Activated naive CD4-positive, alpha-beta T cell treated with anti-CD3 and anti-CD28 coated beads, Interleukin-2, amount 50 U/mL, for 72 hours (primary cell): ENCODE measurements around the gene ADRA2A. TPM values are rescaled to one million over a fixed set of nuclear protein-coding genes. Genes with fewer than 3 reads are reported as not detected.

Source experiments
- ATAC-seq, 2 donors: fragments of 150-1000 bp; cut with Tn5 transposase; 2 replicates each; pipeline ENCODE4 v1.10.0; 2021; ENCODE audit warnings: mild to moderate bottlenecking in 2 of 2, moderate library complexity in 2 of 2
- DNase-seq, 2 donors: peaks; one replicate each; pipeline ENCODE4 v3.0.0; 2021 to 2022; ENCODE audit warnings: low spot score in 2 of 2
- H3K27ac Mint-ChIP-seq, 2 donors: one replicate each; pipeline ENCODE4 v1.8.0; 2022; ENCODE audit warnings: mild to moderate bottlenecking in 2 of 2, mixed read lengths in 2 of 2
- H3K36me3 Mint-ChIP-seq, 2 donors: one replicate each; pipeline ENCODE4 v1.8.0; 2022; ENCODE audit warnings: mixed read lengths in 2 of 2
- H3K9me3 Mint-ChIP-seq, 2 donors: one replicate each; pipeline ENCODE4 v1.8.0; 2022; ENCODE audit warnings: mixed read lengths in 2 of 2
- total RNA-seq, 2 donors: library from RNA; stranded (reverse); gene quantifications; one replicate each; pipeline ENCODE4 v1.2.3, GENCODE V29; 2022

The ADRA2A gene
- total RNA-seq, 2 donors from 2014 or later = not detected

DNA sequence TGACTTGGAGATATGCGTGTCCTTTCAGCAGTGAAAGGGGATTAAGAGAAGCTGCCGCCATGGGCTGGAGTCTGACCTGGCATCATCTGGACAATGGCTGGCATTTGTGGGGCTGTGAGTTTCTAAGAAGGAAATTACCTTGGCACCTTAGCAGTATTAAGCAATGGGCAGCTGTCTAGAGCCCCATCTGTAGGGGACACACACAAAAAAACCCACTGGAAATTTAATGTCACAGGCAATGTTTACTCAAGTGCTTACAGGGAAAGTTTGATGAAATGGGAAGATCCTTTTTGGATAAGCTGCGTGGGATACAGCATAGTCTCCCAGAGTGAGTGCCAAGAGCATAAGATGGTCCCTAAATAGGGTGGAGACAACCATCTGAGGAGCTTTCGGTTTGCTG is 25.0 kb downstream of the ADRA2A start:
- Mint-ChIP-seq H3K9me3 (no peaks in the 10 kb centered on the region), H3K36me3 (no peaks in the 10 kb centered on the region), H3K27ac (no peak overlapping the region)
- DNase-seq (no peak), ATAC-seq (no peak)

DNA sequence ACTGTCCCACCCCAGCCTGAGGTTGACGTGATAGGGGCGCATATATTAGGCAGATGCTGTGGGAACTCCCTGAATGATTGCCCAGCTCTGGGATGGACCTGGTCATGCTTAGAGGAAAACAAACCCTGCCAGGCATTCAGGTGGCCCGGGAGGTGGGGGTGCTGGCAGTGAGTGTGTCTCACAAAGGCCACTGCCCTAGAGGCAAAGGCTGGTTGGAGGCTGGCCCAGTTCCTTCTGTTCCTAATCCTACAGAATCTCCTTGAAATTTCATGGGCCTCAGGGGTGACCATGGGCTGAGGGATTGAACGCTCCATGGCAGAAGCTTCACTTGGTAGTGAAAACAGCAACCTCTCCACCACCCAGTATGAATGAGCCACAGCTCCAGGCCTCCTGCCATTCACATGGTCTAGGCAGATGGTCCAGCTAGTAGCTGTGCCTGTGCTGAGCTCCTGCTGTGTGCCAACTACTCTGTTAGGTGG is 25.6 kb downstream of the ADRA2A start:
- H3K36me3 Mint-ChIP-seq = no peaks in the 10 kb centered on the region
- no peak for DNase-seq
- no peak overlapping the region for H3K27ac Mint-ChIP-seq
- no peak for ATAC-seq
- H3K9me3 Mint-ChIP-seq = no peaks in the 10 kb centered on the region

DNA sequence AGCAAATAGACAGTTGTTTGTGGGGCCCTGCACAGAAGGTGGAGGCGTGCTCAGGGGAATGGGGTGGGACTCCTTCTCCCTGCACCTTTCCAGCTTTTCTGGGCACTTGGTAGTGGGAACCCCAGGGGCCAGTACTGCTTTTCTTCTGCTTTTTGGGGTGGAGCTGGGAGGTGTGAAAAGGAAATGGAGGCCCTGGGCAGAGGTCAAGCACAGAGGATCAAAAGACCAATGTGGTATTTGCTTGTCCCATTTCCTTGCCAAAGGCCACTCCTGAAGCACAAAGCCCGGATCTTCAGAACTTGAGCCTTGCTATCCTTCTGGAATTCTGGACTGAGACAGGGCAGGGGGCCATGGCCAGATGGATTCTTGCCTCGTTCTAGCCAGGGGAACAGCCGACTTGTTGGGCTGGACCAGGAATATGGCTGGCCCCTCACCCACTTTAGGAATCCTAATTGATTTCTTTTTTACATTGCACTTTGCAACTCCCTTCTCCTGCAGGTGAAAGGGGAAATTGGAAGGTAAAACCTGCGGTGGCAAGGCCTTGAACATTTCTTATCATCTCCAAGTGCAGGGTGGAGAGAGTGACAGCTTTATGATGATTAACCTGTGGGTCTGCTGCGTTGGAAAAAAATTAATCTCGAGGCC is 26.5 kb downstream of the ADRA2A start:
- no peaks in the 10 kb centered on the region for H3K36me3 Mint-ChIP-seq
- ATAC-seq = no peak
- no peak overlapping the region for H3K27ac Mint-ChIP-seq
- no peak for DNase-seq
- H3K9me3 Mint-ChIP-seq = no peaks in the 10 kb centered on the region

DNA sequence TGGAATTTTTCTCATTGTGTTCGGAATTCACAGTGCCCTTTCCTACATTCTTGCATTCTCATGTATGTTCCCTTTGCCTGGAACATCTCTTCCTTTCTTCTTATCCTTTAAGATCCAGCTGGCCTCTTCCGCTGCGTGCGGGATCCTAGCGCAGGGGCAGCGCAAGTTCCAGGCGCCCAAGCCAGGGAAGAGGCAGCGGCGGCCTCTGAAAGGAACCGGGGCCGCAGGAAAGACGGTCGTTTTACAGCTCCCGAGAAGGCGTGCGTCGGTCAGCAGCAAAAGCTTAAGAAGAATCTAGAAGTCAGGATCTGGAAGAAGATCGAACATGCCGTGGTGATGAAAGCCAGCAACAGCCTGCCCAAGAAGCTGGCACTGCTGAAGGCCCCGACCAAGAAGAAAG is 28.0 kb downstream of the ADRA2A start:
- H3K36me3 Mint-ChIP-seq = no peaks in the 10 kb centered on the region
- H3K9me3 Mint-ChIP-seq = no peaks in the 10 kb centered on the region
- H3K27ac Mint-ChIP-seq = no peak overlapping the region
- DNase-seq = no peak
- no peak for ATAC-seq

DNA sequence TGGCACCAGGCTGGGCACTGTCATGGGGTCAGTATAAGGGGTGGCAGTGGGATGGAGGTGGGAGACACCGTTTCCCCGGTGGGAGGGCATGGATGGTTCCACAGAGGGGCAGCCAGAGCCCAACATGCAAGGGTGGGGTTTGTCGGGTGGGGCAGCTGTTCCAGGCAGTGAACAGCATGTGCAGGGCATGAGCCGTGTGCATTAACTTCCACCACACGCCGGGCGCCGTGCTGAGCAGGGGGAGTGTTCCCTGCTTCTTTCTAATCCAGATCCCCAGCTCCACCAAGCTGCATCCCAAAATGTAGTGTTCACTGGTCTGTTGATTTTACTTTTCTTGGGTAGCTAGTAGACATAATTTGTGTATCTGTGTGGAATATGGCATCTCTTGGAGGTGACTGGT is 29.3 kb downstream of the ADRA2A start:
- ATAC-seq (no peak), DNase-seq (no peak)
- Mint-ChIP-seq H3K27ac (no peak overlapping the region), H3K9me3 (no peaks in the 10 kb centered on the region), H3K36me3 (no peaks in the 10 kb centered on the region)

DNA sequence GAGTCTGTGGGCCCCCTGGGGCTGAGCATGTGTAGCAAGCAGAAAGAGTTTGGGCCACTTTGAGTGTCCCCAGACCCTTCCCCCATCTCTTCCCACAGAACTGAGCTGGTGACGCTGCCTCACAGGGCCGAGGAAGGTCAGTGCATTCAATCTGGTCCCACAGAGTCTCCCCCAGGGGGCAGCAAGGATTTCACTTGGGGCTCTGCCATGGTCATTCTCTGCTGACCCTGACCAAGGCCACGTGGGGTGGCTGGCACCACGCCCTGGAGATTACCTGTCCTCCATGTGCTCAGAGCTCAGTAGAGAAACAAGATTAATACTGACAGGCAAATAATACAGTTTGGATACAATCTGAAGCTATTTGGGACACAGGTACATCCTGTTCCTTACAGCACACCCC is 30.2 kb downstream of the ADRA2A start:
- Mint-ChIP-seq H3K9me3 (no peaks in the 10 kb centered on the region), H3K36me3 (no peaks in the 10 kb centered on the region), H3K27ac (no peak overlapping the region)
- ATAC-seq (no peak), DNase-seq (no peak)

DNA sequence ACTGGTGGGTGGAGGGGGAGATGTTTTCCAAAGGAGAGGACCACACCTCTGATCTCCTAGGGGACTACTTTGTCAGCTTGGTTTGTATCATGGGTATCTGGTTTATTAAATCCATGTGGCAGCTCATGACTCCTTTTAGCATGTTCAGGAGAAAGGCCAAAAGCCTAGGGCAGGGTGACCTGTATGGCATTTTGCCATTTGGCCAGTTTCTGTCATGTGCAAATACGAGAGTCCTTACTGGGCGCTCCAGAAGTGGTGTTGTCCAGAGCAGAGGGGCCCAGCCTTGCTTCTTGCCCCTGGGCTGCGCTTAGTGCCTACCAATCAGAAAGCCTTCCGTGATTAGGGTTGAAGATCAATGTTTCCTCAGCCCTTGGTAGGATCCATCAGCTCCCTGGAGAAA is 31.0 kb downstream of the ADRA2A start:
- no peaks in the 10 kb centered on the region for H3K36me3 Mint-ChIP-seq
- DNase-seq (no peak), ATAC-seq (no peak)
- no peak overlapping the region for H3K27ac Mint-ChIP-seq
- H3K9me3 Mint-ChIP-seq = no peaks in the 10 kb centered on the region

DNA sequence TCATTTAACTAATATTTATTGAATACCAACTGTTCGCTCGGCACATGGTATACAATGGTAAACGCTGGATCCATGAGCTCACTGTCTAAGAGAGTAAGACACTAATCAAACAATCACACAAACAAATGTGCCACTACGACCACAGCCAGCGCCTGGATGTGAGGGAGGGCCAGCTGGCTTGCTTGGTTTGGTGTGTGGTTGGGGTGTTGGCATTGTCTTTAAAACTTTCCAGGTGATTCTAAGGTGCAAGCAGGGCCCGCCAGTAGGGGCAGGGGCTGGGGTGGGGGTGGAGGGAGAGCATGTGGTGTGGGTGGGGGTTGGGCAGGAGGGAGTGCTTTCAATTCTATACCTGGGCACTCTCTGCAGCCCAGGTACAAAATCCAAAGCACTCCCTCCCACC is 31.6 kb downstream of the ADRA2A start:
- Mint-ChIP-seq H3K9me3 (no peaks in the 10 kb centered on the region), H3K27ac (no peak overlapping the region), H3K36me3 (no peaks in the 10 kb centered on the region)
- ATAC-seq (no peak), DNase-seq (no peak)

DNA sequence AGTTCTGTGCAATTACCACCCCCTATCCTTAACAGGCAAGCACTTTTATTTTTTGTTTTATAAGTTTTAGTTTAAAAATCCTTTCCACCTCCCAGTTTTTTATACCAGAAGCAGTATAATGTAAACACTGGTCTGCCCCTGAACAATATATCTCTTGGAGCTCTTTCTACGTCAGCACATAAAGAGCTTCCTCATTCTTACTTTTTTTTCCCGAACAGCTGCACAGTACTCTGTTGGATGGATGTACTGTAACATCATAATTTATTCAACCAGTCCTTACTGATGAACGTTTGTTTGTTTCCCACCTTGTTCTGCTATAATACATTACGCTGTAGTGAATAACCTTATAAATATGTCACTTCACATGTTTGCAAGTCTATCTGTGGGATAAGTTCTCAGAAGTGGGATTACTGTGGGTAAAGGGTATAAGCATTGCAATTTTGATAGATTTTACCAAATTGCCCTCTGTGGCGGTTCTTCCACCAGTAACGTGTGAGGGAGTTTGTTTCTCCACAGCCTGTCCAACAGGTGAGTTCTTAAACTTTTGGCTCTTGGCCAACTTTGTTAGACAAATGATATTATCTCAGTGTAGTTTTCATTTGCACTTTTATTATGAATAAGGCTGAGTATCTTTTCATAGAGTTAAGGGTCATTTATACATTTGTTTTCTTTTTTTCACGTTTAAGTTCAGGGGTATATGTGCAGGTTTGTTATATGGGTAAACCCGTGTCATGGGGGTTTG is 32.8 kb downstream of the ADRA2A start:
- ATAC-seq = no peak
- no peaks in the 10 kb centered on the region for H3K36me3 Mint-ChIP-seq

DNA sequence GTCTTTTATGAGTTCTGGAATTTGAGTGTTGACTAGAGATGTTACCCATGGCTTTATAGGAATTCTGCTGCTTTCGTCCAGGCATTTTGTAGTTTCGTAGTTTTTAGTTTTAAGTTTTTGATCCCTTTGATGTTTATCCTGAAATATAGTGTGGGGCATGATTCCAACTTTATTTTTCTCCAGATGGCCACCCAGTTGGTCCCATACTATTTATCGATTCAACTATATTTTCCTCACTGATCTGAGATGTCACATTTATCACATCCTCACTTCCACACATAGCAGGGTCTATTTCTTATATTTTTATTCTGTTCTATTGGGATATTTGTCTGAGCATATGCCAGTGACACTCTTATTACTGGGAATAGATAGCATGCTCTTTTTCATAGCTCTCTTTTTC is 33.9 kb downstream of the ADRA2A start:
- DNase-seq (no peak), ATAC-seq (no peak)
- no peaks in the 10 kb centered on the region for H3K36me3 Mint-ChIP-seq
- H3K27ac Mint-ChIP-seq = no peak overlapping the region
- peaks cover 0 to 8% of the 10 kb centered on the region in 2 donors for H3K9me3 Mint-ChIP-seq

More for the DNA sequence above, 32.8 kb downstream of the ADRA2A start:
- DNase-seq = no peak
- no peak overlapping the region for H3K27ac Mint-ChIP-seq
- H3K9me3 Mint-ChIP-seq = peaks cover 0 to 8% of the 10 kb centered on the region in 2 donors

DNA sequence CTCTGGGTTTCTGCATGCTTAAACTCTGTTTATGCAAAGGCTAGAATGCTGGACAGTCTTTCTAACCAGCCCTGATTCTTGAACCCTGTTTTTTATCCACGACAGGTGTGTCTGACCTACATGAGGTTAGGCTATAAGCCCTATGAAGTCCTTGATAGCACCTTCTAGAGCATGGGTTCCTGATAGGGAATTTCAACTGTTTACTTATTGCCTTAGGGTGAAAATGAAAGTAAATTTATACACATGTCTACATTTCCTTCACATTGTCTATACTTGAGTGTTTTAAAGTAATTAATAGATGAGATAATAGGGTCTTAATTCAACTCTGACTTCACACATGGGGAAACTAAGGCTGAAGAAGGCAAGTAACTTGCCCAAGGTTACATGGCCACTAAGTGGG is 35.5 kb downstream of the ADRA2A start:
- no peak for DNase-seq
- no peak overlapping the region for H3K27ac Mint-ChIP-seq
- H3K36me3 Mint-ChIP-seq = no peaks in the 10 kb centered on the region
- ATAC-seq = no peak
- peaks cover 0 to 8% of the 10 kb centered on the region in 2 donors for H3K9me3 Mint-ChIP-seq

DNA sequence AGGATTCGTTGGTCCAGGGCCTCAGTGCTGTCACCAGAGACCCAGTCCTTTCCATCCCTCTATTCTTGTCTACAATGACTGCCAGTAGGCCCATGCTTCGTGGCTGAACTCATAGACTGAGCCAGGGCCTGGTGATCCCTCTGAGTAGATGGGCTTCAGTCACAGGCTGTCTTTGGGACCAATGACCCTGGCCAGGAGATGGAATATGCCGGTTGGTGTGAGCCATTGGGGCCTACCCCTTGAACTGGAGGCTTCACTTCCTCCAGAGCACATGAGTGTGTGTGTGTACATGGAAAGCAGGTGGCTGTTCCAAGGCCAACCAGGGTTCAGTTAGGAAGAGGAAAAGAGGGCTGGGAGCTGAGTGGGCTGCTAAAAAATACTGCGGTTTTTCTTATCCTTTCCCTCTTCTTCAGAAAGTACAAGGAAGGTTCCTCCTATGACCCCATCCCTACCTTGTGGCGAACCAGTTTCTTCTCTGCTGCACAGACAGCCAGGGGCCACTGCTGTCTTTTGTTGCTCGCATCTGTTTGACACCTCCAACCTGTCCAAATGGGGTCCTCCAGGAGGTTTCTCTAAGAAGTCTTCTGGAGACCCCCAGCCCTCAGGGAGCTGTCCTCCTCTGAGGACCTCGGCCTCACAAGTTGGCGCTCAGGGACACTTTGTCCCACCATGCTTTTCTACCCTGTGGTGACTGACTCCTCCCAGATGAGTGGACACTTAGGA is 36.6 kb downstream of the ADRA2A start:
- no peak for DNase-seq
- Mint-ChIP-seq H3K27ac (no peak overlapping the region), H3K9me3 (peaks cover 0 to 8% of the 10 kb centered on the region in 2 donors), H3K36me3 (no peaks in the 10 kb centered on the region)
- no peak for ATAC-seq

DNA sequence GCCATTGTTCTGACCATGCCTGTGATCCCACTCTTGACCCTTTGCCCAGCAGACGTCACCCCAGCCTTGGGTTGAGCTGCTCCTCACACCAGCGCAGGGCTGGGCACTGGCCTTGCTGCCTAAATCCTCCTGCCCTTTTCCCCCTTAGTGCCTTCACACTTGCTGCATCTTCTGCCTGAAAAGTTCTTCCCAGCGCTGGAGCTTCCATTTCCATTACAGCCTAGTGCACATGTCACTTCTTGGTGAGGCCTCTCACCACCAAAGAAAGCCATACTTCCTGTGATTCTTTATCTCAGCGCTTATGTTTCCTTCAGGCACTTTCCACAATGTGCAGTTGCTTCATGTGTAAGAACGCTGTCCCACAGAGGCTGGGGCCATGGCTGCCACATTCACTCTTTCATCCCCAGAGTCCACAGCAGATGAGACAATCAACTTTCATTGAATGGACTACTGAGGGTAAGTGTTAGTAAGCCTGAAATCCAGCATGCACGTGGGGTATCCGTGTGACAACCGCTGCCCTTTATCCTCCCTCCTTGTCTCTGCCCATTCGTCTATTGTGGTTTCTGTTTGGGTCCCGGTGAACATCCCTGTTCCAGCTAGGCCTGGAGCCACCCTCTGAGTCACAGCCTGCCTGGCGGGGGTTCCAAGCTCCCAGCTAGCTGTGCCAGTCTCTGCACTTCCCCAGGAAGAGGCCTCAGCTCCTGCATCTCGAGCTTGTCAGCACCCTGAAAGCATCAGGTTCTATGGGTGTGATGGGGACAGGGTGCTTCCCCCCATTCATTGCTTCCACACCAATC is 37.3 kb downstream of the ADRA2A start:
- ATAC-seq = peak in 1 of 2 donors; percentile 37
- no peak for DNase-seq
- Mint-ChIP-seq H3K36me3 (no peaks in the 10 kb centered on the region), H3K27ac (no peak overlapping the region), H3K9me3 (peaks cover 0 to 8% of the 10 kb centered on the region in 2 donors)

DNA sequence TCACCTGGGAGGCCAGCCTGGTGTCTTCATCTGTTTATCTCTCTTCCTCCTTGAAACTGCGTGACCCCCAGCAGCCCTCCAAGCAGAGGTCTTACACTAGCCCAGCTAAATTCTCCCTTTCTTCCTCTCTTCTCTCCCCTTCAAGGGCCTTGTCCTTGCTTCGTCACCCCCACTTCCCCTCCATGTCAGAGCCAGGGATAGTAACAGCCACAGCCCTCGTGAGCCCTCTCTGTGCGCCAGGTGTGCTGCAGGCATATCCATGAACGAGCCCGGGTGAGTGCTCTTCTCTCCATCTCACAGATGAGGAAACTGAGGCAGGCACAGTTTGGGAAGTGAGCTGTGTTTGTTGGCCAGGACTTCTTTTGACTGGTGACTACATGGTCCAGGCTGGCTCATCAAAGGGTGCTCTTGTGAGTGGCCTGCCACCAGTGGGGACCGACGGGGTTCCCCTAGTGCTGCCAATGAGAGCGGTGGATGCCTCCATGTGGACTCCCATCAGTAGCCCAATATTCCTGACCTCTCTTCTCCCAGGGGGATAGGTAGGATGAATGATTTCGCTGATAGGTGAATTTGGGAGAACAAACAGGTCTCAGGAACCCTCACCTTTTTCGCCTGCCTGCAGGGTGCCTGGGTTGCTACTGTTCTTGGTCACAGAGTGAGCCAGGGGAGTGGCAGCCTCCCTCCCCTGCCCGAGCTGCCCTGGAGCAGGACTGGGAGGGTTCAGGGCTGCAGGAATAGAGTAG is 38.1 kb downstream of the ADRA2A start:
- DNase-seq (no peak), ATAC-seq (no peak)
- H3K27ac Mint-ChIP-seq = peak overlapping the region in 1 of 2 donors; percentile 65
- no peaks in the 10 kb centered on the region for H3K36me3 Mint-ChIP-seq
- H3K9me3 Mint-ChIP-seq = peaks cover 0 to 8% of the 10 kb centered on the region in 2 donors

DNA sequence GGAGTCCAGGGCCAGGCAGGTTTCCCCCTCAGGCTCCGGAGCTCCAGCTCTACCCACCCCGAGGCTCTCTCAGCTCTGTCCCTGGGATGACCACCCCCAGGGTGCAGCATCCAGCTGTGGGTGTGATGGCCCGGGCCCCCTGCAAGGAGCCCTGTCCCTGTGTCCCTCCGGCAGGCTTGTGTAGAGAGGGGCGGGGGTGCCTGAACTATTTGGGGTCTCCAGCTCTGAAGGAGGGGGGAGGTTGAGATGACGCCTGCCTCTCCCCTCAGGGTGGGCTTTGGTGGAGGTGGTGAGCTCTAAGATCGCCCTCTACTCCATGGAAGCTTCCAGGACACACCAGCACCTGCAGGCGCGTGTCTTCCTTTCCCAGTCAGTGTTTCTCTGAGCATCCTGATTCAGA is 39.4 kb downstream of the ADRA2A start:
- H3K9me3 Mint-ChIP-seq = peaks cover 0 to 8% of the 10 kb centered on the region in 2 donors
- no peak for DNase-seq
- H3K27ac Mint-ChIP-seq = no peak overlapping the region
- ATAC-seq = no peak
- no peaks in the 10 kb centered on the region for H3K36me3 Mint-ChIP-seq

DNA sequence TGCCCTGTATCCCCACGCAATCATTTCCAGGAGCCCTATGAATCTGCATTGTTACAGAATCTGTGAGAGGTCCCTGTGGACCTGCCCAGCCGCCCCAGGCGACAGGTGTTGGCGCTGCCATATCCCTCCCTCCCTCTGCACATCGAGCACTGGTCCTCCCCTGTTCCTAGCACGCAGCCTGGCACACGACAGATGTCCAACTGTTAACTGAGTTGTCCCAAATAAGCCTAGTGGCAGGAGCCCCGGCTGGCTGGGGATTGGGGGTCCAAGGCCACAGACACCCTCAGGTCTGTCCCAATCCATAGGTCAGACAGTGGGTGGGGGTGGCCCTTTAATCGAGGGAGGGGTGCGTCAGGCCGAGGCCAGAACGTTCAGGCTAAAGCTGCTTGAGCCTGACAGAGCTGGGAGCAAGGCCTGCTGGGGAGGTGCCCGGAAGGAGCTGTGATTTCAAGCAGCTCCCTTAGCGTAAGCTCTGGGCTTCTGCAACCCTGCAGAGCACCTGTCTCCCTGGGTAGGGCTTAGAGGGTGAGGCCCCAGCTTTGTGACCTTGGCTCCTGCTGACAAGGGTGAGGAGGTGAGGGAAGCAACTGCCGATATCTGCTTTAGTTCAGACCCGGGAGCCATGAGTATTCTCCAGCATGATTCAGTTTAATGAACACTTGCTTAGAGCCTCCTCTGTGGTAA is 40.1 kb downstream of the ADRA2A start:
- H3K36me3 Mint-ChIP-seq = no peaks in the 10 kb centered on the region
- peaks cover 0 to 8% of the 10 kb centered on the region in 2 donors for H3K9me3 Mint-ChIP-seq
- H3K27ac Mint-ChIP-seq = peak overlapping the region in 1 of 2 donors; percentile 4
- ATAC-seq (no peak), DNase-seq (no peak)
